Esophagus mucosa (tissue), 1 donor: ENCODE results near the gene PEDS1. TPM values are rescaled to one million over a fixed set of nuclear protein-coding genes. Genes with fewer than 3 reads are reported as not detected.
"Not testable (repeated sequence)": the region's sequence is repeated elsewhere in the genome, so short reads cannot be mapped to it uniquely, and the experiment has no call there.

Source experiments
- ATAC-seq: fragments of 200-7000 bp; cut with Tn5 transposase; one replicate; pipeline ENCODE4 v1.9.1; 2020
- total RNA-seq: library from RNA; stranded (reverse); gene quantifications from one replicate; pipeline ENCODE4 v1.2.4, GENCODE V29; 2023
- donor health status: DM: yes; HTN: yes; CAD: no.

The PEDS1 gene
- total RNA-seq: 27.0 TPM

DNA sequence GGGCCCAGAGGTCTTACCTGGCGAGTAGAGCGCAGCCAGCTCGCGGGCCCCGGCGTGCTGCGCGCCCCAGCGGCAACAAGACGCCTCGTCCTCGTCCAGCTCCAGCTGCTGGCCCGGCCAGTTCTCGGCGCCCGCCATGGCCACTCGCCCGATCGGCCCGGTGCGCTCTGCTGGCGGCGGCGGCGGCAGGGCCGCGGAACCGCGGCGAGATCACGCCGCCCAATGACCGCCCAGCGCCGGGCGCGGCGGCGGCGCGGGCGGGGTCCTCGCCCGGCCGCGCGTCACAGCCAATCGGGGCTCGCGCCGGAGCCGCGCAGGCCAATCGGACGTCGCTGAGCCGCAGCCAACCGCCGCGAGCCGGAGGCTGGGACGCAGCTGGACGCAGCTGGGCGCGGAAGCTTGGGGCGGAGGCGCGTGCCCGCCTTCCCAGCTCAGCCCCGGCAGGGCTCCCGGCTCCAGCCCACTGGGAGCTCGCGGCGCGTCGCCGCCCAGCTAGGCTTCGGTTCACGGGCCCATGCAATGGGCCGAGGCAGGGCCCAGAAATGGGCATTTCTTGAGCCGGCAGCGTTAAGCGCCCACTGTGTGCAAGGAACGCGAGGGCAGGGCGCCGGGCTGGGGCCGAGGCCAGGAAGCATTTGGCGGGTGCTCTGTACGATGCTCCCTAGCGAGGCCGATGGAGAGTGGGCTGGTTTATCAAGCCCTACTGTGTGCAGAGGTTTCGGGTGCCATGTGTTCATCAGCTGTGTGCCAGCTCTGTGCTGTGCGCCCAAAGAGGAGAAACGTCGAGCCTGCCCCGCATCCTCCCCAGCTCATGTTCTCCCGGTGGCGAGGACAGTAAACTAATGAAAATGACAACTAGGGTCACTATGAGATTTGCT, at the start of gene PEDS1:
Gene PEDS1, minus strand, starts transcription at position 224 of the 878 bp plus-strand sequence. Its CDS starts 86 bp downstream, at position 138.
- peak; percentile 87 for ATAC-seq

- ATAC-seq: no peak
Observed at GRCh38 chr20:50202677-50203076, 49.2 kb upstream of the PEDS1 start.

DNA sequence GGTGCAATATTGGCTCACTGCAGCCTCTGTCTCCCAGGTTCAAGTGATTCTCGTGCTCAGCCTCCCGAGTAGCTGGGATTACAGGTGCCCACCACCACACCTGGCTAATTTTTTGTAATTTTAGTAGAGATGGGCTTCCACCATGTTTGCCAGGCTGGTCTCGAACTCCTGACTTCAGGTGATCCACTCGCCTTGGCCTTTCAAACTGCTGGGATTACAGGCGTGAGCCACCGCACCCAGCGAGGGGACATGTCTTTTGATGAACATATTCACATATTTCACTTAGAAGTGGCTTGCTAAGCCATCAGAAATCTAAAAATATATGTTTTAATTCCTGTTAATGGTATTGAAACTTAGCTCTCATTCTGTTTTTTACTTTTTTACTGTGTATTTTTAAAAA, 48.2 kb upstream of the PEDS1 start:
- not testable (repeated sequence) for ATAC-seq

GRCh38 chr20:50200482-50201104, 47.1 kb upstream of the PEDS1 start:
- ATAC-seq: no peak

- no peak for ATAC-seq
Observed at GRCh38 chr20:50199703-50200102, 46.2 kb upstream of the PEDS1 start.

GRCh38 chr20:50198716-50199115, 45.2 kb upstream of the PEDS1 start:
- ATAC-seq: no peak

GRCh38 chr20:50198180-50198666, 44.7 kb upstream of the PEDS1 start:
- ATAC-seq: no peak

DNA sequence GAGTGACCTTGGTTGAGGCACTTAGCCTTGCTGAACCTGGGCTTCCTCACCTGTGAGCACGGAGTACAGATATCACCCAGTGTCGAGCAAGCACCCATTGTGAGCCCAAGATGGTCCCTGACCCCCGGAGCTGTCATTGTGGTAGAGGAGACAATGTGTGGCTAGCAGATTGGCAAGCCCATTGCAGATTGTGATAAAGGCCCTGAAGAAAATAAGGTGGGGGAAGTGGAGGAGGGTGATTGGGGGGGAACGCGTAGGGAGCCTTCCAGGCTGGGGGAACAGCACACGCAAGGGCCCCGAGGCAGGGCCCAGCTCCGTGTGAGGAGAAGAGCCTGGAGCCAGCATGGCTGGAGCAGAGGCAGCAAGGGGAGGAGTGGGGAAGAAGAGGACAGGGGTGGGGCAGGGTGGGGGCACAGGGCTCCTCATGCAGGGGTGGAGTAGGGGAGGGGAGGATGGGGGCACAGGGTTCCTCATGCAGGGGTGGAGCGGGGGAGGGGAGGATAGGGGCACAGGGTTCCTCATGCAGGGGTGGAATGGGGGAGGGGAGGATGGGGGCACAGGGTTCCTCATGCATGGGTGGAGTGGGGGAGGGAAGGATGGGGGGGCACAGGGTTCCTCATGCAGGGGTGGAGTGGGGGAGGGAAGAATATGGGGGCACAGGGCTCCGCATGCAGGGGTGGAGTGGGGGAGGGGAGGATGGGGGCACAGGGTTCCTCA, 44.1 kb upstream of the PEDS1 start:
- no peak for ATAC-seq

DNA sequence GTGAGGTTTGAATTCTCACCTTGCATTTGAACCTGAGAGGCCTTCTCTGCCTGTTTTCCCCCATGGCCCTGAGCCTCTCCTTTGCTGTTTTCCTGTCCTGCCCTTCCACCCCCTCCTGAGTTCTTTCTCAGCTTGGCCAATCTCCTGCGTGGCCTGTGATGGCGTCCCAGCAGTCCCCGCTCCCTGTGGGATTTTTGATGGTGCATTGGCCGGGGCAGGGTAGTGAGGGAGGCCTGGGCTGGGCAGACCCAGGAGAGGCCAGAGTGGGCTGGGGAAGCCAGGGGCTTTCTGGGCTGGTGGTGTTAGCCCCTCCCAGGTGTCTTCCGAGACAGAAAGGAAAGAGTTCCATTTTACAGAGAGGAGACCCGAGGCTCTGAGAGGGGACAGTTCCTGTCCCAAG, 43.4 kb upstream of the PEDS1 start:
- ATAC-seq: no peak

GRCh38 chr20:50196248-50196647, 42.7 kb upstream of the PEDS1 start:
- no peak for ATAC-seq

DNA sequence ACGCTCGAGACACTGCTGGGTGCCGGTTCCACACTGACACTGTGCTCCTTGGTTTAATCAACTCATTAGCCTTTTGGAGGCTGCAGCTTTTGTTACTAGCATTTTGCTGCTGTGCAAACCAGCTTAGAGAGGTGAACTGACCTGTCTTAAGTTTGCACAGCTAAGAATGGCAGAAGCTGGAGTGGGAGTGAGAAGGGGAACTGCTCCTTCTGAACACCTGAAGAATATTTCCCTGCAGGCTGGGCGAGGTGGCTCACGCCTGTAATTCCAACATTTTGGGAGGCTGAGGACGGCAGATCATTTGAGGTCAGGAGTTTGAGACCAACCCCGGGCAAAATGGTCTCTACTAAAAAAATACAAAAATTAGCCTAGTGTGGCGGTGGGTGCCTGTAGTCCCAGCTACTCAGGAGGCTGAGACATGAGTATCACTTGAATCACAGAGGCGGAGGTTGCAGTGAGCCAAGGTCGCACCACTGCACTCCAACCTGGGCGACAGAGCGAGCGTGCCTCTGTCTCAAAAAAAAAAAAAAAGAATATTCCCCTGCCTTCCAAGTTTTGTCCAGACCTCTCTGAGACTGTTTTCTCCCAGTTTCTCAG, 42.1 kb upstream of the PEDS1 start:
- no peak for ATAC-seq

DNA sequence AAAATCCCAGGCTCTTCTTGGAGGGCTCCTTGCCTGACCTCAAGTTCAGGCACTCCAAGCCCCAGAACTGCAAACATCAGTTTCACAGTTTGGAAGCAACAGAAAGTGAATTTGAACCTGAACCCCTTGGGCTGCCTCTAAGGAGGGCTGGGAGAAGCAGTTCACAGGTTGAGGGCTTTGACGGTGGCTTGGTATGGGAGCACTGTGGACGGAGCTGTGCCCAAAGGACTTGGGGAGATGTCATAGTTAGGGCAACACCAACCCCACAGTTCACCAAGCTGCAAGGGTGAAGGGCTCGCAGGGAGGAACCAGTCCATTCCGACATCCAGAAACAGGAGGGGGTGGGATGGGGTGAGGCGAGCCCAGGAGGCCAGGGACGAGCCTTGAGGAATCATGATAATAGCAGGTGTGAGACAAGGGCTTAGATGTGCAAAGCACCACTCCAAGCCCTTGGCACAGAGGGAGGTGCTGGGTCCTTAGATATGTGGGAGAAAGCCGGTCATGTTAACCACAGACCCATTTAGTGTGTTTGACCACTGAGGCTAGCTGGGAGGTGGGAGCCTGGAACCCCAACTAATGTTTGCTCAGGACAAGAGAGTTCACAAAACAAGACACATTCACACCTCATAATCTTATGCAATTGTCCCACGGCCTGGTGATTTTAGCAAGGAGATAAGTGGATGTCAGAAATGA, 41.5 kb upstream of the PEDS1 start:
- no peak for ATAC-seq

- no peak for ATAC-seq
Observed at GRCh38 chr20:50194422-50194830, 40.9 kb upstream of the PEDS1 start.

DNA sequence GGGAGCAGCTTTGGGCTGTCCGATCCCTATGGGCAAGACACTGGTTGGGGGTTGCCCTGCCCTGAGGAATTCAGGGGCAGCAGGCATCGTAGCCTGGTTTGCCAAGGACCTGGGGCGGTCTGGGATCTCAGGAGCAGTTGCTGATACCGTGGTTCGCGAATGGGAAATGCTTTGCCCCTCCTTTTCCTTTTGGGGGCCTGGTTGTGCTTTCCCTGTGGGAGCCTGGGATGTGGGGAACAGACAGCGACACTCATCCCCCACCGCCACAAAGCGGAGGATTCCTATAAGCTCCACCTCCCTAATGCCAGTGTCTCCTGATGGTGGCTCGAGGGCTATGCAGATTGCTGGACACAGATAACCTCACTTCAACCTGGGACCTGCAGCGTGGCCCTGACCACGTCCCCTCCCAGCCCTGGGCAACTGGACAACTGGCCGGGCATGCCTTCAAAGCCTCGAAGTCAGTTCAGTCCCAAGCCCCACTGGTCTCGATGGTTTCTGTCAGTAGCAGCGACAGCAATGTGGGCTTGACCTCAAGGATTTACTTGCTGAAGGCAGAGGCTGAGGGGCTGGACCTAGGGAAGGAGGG, 40.4 kb upstream of the PEDS1 start:
- no peak for ATAC-seq

DNA sequence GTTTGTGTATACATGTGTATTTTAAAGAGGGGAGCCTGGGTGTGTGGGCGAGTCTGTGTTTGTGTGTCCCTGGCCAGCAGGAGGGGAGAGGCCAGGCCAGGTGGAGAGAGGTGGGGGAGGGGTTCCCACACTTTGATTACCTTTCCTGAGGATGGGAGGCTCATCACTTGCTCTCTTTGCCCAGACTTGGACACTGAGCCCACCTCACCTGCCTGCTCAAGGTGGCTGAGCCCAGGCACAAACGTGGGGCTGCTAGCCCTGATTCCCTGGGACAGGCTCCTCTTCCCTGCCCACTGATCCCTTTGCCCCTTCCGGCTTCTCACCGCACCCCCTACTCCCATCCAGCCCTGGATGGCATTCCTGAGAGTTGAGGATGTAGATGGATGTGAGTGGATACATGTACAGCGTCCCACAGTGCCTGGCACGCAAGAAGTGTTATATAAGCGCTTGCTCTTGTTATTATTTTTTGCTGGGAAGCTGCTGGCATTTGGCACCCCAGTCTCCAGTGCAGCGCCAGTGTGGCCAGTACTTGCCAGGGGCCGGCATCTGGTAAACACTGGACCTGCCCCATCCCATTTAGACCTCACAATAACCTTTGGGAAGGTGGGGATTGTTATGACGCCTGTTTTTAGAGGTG, 39.8 kb upstream of the PEDS1 start:
- ATAC-seq: no peak

DNA sequence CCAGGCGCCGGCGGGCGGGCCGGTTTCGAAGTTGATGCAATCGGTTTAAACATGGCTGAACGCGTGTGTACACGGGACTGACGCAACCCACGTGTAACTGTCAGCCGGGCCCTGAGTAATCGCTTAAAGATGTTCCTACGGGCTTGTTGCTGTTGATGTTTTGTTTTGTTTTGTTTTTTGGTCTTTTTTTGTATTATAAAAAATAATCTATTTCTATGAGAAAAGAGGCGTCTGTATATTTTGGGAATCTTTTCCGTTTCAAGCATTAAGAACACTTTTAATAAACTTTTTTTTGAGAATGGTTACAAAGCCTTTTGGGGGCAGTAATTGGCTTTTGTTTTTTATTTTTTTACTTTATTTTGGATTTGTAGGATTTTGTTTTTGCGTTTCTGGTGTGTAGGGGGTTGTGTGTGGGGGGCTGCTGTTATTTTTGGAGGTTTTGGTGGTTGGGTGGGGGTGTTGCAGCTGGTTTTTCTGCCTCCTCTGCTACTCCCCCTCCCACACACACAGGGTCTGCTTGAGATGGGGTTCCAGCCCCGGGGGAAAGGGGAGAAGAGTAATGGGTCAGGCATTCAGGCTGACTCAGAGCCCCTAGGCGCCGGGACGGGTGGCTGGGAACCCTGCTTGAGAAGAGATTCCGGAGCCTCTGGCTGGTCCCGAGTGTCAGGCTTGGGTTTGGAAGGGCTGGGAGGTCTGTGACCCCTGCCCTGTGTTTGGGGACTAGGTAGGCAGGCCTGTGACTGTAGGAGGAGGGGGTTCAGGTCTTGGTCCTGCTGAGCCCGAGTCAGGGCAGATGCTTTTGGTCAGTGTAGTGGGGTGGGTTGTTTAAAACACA, 39.1 kb upstream of the PEDS1 start:
- ATAC-seq: peak; percentile 57

DNA sequence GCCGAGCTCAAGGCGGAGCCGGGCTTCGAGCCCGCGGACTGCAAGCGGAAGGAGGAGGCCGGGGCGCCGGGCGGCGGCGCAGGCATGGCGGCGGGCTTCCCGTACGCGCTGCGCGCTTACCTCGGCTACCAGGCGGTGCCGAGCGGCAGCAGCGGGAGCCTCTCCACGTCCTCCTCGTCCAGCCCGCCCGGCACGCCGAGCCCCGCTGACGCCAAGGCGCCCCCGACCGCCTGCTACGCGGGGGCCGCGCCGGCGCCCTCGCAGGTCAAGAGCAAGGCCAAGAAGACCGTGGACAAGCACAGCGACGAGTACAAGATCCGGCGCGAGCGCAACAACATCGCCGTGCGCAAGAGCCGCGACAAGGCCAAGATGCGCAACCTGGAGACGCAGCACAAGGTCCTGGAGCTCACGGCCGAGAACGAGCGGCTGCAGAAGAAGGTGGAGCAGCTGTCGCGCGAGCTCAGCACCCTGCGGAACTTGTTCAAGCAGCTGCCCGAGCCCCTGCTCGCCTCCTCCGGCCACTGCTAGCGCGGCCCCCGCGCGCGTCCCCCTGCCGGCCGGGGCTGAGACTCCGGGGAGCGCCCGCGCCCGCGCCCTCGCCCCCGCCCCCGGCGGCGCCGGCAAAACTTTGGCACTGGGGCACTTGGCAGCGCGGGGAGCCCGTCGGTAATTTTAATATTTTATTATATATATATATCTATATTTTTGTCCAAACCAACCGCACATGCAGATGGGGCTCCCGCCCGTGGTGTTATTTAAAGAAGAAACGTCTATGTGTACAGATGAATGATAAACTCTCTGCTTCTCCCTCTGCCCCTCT, 38.2 kb upstream of the PEDS1 start:
- ATAC-seq: peak; percentile 22

- peak; percentile 24 for ATAC-seq
Observed at GRCh38 chr20:50191065-50191543, 37.6 kb upstream of the PEDS1 start.
